ENCODE results near the gene LRRIQ4.

Gene LRRIQ4

GRCh38 chr3:169790687-169791429 is 21.8 kb upstream of the LRRIQ4 start:
- no peak for TF ChIP-seq CTCF (conservative IDR thresholded peaks at IDR 0.05; ENCODE audit: low read depth, low read length)
- H3K36me3 ChIP-seq (ENCODE audit: insufficient read depth), result no peaks in the 10 kb centered on the region
- H3K9ac ChIP-seq, result no peak overlapping the region

GRCh38 chr3:169792359-169792758 is 20.3 kb upstream of the LRRIQ4 start:
- TF ChIP-seq CTCF (conservative IDR thresholded peaks at IDR 0.05; ENCODE audit: low read depth, low read length), result no peak
- no peaks in the 10 kb centered on the region for H3K27me3 ChIP-seq (ENCODE audit: insufficient read depth, low read depth)
- H3K4me2 ChIP-seq, result no peak overlapping the region
- no peak overlapping the region for H3K9ac ChIP-seq
- H3K27ac ChIP-seq, result no peak overlapping the region
- H4K20me1 ChIP-seq (ENCODE audit: insufficient read depth), result no peaks in the 10 kb centered on the region
- H3K4me1 ChIP-seq (ENCODE audit: low read depth, poor library complexity, severe bottlenecking), result no peaks in the 10 kb centered on the region
- no peaks in the 10 kb centered on the region for H3K36me3 ChIP-seq (ENCODE audit: insufficient read depth)
- H2AFZ ChIP-seq (ENCODE audit: low read depth), result no peak overlapping the region
- no peak overlapping the region for H3K4me3 ChIP-seq (IDR thresholded peaks at IDR 0.05; ENCODE audit: insufficient read depth, low read depth, low read length)
- no peaks in the 10 kb centered on the region for H3K79me2 ChIP-seq (ENCODE audit: insufficient read depth, low read depth)

More at GRCh38 chr3:169790687-169791429, 21.8 kb upstream of the LRRIQ4 start:
- Histone ChIP-seq H3K27me3 (ENCODE audit: insufficient read depth, low read depth) (no peaks in the 10 kb centered on the region), H3K79me2 (ENCODE audit: insufficient read depth, low read depth) (no peaks in the 10 kb centered on the region), H2AFZ (ENCODE audit: low read depth) (no peak overlapping the region), H3K27ac (no peak overlapping the region), H3K4me1 (ENCODE audit: low read depth, poor library complexity, severe bottlenecking) (peaks cover 5% of the 10 kb centered on the region), H3K4me3 (IDR thresholded peaks at IDR 0.05; ENCODE audit: insufficient read depth, low read depth, low read length) (no peak overlapping the region), H3K4me2 (no peak overlapping the region), H4K20me1 (ENCODE audit: insufficient read depth) (no peaks in the 10 kb centered on the region)

- no peak overlapping the region for H3K4me2 ChIP-seq
- H3K27me3 ChIP-seq (ENCODE audit: insufficient read depth, low read depth), result no peaks in the 10 kb centered on the region
- no peak overlapping the region for H3K27ac ChIP-seq
- no peak overlapping the region for H2AFZ ChIP-seq (ENCODE audit: low read depth)
- H3K36me3 ChIP-seq (ENCODE audit: insufficient read depth), result no peaks in the 10 kb centered on the region
- H3K4me3 ChIP-seq (IDR thresholded peaks at IDR 0.05; ENCODE audit: insufficient read depth, low read depth, low read length), result no peak overlapping the region
- TF ChIP-seq CTCF (conservative IDR thresholded peaks at IDR 0.05; ENCODE audit: low read depth, low read length), result no peak
- H3K9ac ChIP-seq, result no peak overlapping the region
- H4K20me1 ChIP-seq (ENCODE audit: insufficient read depth), result no peaks in the 10 kb centered on the region
- H3K4me1 ChIP-seq (ENCODE audit: low read depth, poor library complexity, severe bottlenecking), result no peaks in the 10 kb centered on the region
- no peaks in the 10 kb centered on the region for H3K79me2 ChIP-seq (ENCODE audit: insufficient read depth, low read depth)
Observed at GRCh38 chr3:169804681-169805080, 8.0 kb upstream of the LRRIQ4 start.

GRCh38 chr3:169809230-169809795 is 3.4 kb upstream of the LRRIQ4 start:
- no peak overlapping the region for H2AFZ ChIP-seq (ENCODE audit: low read depth)
- no peak overlapping the region for H3K4me2 ChIP-seq
- no peak for TF ChIP-seq CTCF (conservative IDR thresholded peaks at IDR 0.05; ENCODE audit: low read depth, low read length)

More at GRCh38 chr3:169809230-169809795, 3.4 kb upstream of the LRRIQ4 start:
- no peak overlapping the region for H3K27ac ChIP-seq
- no peak overlapping the region for H3K4me3 ChIP-seq (IDR thresholded peaks at IDR 0.05; ENCODE audit: insufficient read depth, low read depth, low read length)
- H3K4me1 ChIP-seq (ENCODE audit: low read depth, poor library complexity, severe bottlenecking), result peaks cover 12% of the 10 kb centered on the region
- no peaks in the 10 kb centered on the region for H4K20me1 ChIP-seq (ENCODE audit: insufficient read depth)
- no peaks in the 10 kb centered on the region for H3K27me3 ChIP-seq (ENCODE audit: insufficient read depth, low read depth)
- H3K79me2 ChIP-seq (ENCODE audit: insufficient read depth, low read depth), result no peaks in the 10 kb centered on the region
- H3K9ac ChIP-seq, result no peak overlapping the region
- no peaks in the 10 kb centered on the region for H3K36me3 ChIP-seq (ENCODE audit: insufficient read depth)
